ENCODE results near the gene TRAF3. TPM values are rescaled to one million over a fixed set of nuclear protein-coding genes. Genes with fewer than 3 reads are reported as not detected.

TRAF3 gene
- total RNA-seq, 1 experiment from 2014 or later, result 49.3 TPM

DNA sequence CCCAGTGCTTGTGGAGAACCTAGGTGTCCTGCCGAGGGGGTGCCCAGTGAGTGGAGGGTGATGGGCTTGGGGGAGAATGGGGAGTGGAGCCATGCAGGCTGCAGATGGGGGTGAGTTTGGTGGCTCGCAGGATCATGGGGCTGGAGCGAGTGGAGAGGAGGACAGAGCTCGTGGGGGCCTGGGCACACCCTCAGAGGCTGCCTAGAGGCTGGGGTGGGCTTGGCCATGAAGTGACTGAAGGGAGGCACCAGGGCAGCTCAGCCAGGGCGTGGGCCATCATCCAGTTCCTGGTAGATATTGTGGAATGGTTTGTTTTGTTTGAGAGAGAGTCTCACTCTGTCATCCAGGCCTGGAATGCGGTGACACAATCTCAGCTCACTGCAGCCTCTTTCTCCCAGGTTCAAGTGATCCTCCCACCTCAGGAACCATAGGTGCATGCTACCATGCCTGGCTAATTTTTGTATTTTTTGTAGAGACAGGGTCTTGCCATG lies 101.8 kb downstream of the TRAF3 start:
- ChIA-PET POLR2A (ENCODE audit: low non-redundant PET) (no interaction called here), CTCF (no interaction called here)
- H3K27me3 ChIP-seq (replicated peaks; ENCODE audit: insufficient read depth, low read depth, low read length, poor library complexity), result no peaks in the 10 kb centered on the region
- no TSS peak for BruUV-seq (replicated peaks)
- no peaks in the 10 kb centered on the region for H3K4me1 ChIP-seq (ENCODE audit: insufficient read depth, low read length, poor library complexity, severe bottlenecking)
- no peak overlapping the region for H3K4me3 ChIP-seq (ENCODE audit: low read depth, low read length, poor library complexity, severe bottlenecking)
- H3K36me3 ChIP-seq (ENCODE audit: insufficient read depth, low read length, poor library complexity, severe bottlenecking), result peaks cover 14% of the 10 kb centered on the region
- H3K27ac ChIP-seq (ENCODE audit: low read depth, low read length, poor library complexity, severe bottlenecking), result no peak overlapping the region
- H3K9me3 ChIP-seq (ENCODE audit: low read depth, low read length, poor library complexity, severe bottlenecking), result no peaks in the 10 kb centered on the region
- intact Hi-C loops (cut with micrococcal nuclease; ENCODE audit: unreplicated experiment), result no loop called here
- DNase-seq (ENCODE audit: low spot score), result no peak
- TF ChIP-seq, protein P1, sequence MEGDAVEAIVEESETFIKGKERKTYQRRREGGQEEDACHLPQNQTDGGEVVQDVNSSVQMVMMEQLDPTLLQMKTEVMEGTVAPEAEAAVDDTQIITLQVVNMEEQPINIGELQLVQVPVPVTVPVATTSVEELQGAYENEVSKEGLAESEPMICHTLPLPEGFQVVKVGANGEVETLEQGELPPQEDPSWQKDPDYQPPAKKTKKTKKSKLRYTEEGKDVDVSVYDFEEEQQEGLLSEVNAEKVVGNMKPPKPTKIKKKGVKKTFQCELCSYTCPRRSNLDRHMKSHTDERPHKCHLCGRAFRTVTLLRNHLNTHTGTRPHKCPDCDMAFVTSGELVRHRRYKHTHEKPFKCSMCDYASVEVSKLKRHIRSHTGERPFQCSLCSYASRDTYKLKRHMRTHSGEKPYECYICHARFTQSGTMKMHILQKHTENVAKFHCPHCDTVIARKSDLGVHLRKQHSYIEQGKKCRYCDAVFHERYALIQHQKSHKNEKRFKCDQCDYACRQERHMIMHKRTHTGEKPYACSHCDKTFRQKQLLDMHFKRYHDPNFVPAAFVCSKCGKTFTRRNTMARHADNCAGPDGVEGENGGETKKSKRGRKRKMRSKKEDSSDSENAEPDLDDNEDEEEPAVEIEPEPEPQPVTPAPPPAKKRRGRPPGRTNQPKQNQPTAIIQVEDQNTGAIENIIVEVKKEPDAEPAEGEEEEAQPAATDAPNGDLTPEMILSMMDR (conservative IDR thresholded peaks at IDR 0.05; ENCODE audit: low read depth, low read length), result no peak
- no peak for TF ChIP-seq EZH2 (IDR thresholded peaks at IDR 0.05; ENCODE audit: borderline replicate concordance, low read depth, low read length, poor library complexity, severe bottlenecking)

DNA sequence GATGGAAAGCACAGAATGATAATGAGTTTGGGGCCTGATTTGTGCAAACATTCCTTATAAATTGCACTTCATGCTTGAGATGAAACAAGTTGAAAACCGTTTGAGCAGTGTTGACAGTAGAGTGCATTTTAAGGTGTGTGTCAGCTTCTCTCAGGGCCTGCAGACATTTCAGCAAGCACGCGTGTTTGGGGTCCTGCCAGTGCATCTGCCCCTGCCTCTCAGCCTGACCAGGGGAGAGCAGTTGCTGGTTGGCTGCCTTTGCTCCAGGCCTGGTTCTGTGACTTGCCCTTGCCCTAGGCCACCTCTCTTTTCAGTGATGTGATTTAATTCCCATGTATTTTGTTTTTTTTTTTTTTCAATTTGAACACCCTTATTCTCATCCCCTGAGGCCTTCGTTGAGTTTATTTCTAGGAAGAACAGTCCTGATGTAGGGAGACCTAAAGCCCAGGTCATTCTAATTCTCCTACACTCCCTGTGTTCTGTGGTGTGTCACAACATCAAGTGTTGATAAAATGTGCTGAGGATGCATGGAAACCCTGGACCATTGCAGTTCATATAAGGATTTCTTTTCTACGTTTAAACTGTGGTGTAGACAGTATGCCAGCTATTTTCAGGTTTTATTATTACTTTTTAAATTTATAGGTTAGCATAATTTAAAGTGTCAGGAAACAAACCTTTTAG lies 105.1 kb downstream of the TRAF3 start:
- peaks cover 14% of the 10 kb centered on the region for H3K36me3 ChIP-seq (ENCODE audit: insufficient read depth, low read length, poor library complexity, severe bottlenecking)
- intact Hi-C loops (cut with micrococcal nuclease; ENCODE audit: unreplicated experiment), result no loop called here

DNA sequence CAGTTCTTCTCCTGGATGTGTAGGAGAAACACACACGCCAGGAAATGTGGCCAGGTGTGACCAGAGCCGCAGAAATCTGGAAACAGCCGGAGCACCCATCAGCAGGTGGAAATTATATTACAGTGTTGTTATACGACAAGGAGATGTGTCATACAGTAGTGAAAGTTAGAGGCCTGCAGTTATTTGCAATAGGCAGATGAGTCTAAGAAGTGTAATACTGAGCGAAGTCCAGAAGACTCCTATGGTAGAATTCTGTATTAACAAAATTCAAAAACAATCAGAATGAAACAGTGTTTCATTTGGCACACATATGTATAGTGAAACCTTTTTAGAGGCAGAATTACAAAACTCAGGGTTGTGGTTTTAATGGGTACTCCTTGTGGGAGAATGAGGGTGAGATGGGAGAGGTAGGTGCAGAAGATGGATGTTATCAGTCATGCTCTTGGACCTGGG lies 105.9 kb downstream of the TRAF3 start:
- BruUV-seq (replicated peaks), result no TSS peak
- Histone ChIP-seq H3K27me3 (replicated peaks; ENCODE audit: insufficient read depth, low read depth, low read length, poor library complexity) (no peaks in the 10 kb centered on the region), H3K4me3 (ENCODE audit: low read depth, low read length, poor library complexity, severe bottlenecking) (no peak overlapping the region), H3K27ac (ENCODE audit: low read depth, low read length, poor library complexity, severe bottlenecking) (no peak overlapping the region), H3K4me1 (ENCODE audit: insufficient read depth, low read length, poor library complexity, severe bottlenecking) (no peaks in the 10 kb centered on the region), H3K36me3 (ENCODE audit: insufficient read depth, low read length, poor library complexity, severe bottlenecking) (peaks cover 13% of the 10 kb centered on the region), H3K9me3 (ENCODE audit: low read depth, low read length, poor library complexity, severe bottlenecking) (no peaks in the 10 kb centered on the region)
- TF ChIP-seq, protein P1 (conservative IDR thresholded peaks at IDR 0.05; ENCODE audit: low read depth, low read length), result no peak
- no peak for TF ChIP-seq EZH2 (IDR thresholded peaks at IDR 0.05; ENCODE audit: borderline replicate concordance, low read depth, low read length, poor library complexity, severe bottlenecking)
- ChIA-PET CTCF (no interaction called here), POLR2A (ENCODE audit: low non-redundant PET) (no interaction called here)
- no peak for DNase-seq (ENCODE audit: low spot score)
- intact Hi-C loops (cut with micrococcal nuclease; ENCODE audit: unreplicated experiment), result no loop called here

More for the DNA sequence above, 105.1 kb downstream of the TRAF3 start:
- H3K4me3 ChIP-seq (ENCODE audit: low read depth, low read length, poor library complexity, severe bottlenecking), result no peak overlapping the region
- TF ChIP-seq, protein P1 (conservative IDR thresholded peaks at IDR 0.05; ENCODE audit: low read depth, low read length), result no peak
- no peak for TF ChIP-seq EZH2 (IDR thresholded peaks at IDR 0.05; ENCODE audit: borderline replicate concordance, low read depth, low read length, poor library complexity, severe bottlenecking)
- POLR2A ChIA-PET (ENCODE audit: low non-redundant PET), result no interaction called here
- BruUV-seq (replicated peaks), result no TSS peak
- no peak for DNase-seq (ENCODE audit: low spot score)
- no peak overlapping the region for H3K27ac ChIP-seq (ENCODE audit: low read depth, low read length, poor library complexity, severe bottlenecking)
- no peaks in the 10 kb centered on the region for H3K9me3 ChIP-seq (ENCODE audit: low read depth, low read length, poor library complexity, severe bottlenecking)
- no peaks in the 10 kb centered on the region for H3K27me3 ChIP-seq (replicated peaks; ENCODE audit: insufficient read depth, low read depth, low read length, poor library complexity)
- CTCF ChIA-PET, result no interaction called here
- H3K4me1 ChIP-seq (ENCODE audit: insufficient read depth, low read length, poor library complexity, severe bottlenecking), result no peaks in the 10 kb centered on the region

Data from A673 (cell line).